Stimulated activated CD8-positive, alpha-beta memory T cell treated with anti-CD3 and anti-CD28 coated beads, Interleukin-12 subunit alpha, Interleukin-12 subunit beta, amount 100 ng/mL, for 24 hours (primary cell): ENCODE results near the gene LOXHD1.

Experiments
- DNase-seq: peaks from one replicate; pipeline ENCODE4 v3.0.0-alpha.2; 2020; ENCODE audit errors: extremely low read depth

LOXHD1 gene

GRCh38 chr18:46672062-46672970 is 15.3 kb upstream of the LOXHD1 start:
- no peak for DNase-seq

GRCh38 chr18:46668694-46669093 is 11.7 kb upstream of the LOXHD1 start:
- DNase-seq, result no peak

DNA sequence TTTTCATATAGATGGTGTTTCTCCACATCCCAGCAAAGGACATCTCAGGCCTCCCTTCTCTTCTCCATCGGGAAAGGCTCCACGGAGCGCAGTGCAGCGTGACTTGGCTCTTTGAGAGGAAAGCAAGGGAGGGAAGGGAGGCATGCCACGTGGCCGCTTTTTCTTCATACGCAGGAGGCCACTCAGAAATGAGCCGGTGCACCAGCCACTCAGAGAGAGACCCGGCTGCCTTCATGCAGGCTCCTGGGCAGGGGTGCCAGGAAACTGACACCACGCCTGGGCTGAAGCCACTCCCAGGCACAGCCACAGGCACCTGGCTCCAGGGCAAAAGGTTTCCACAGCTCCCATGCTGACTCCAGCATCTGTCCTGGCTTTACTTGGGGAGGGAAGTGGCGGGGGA is 11.1 kb upstream of the LOXHD1 start:
- no peak for DNase-seq

- DNase-seq, result no peak
These were observed 6.5 kb upstream of the LOXHD1 start for GRCh38 chr18:46663539-46663938.

DNA sequence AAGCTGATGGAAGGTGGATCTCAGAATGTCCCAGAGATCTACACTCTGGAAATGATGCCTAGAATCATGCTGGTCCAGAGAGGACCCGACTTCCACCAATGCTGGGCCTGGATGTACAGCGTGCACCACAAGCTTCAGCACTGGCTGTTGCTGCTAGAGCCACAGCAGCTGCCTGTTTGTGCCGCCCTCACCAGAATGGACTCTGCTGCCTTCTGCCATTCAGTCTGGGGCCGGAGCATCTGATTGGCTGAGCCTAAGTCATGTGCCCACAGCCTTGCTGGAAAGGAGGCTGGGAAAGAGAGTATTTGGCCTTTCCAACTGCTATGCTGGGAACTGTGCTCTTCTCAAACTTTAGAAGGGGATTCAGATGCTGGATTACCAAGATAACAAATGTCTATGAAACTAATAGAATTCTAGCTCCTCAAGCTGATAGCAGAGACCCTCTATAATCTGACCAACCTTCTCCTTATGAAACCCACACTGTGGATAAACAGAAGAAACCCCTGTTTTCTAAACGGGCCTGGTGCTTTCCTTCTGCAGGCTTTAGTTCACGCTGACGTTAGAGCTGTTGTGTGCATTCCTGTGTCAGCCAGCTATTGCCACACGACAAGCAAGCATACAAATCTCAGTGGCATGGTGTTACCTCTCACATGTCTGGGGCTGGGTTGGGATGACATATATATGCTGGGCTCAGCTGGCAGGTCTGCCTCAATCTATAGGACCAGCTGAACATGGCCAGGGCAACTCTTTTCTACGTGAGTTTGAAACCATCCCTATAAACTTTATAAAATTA is 4.1 kb upstream of the LOXHD1 start:
- DNase-seq, result no peak

DNA sequence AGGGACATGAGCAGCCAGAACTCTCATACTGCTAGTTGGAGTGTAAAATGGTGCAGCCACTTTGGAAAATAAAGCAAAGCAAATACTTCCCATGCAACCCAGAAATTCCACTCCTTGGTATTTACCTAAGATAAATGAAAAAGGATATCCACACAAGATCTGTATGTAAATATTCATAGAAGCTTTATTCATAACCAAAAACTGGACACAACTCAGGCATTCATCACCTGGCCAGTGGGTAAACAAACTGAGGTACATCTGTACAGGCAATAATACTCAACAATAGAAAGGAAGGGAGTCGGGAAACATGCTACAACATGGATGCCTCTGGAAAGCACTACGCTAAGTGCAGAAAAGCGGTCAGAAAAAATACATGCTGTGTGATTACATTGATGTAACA is 2.5 kb upstream of the LOXHD1 start:
- DNase-seq, result no peak

- DNase-seq, result no peak
These were observed 500 bp downstream of the LOXHD1 start for GRCh38 chr18:46656326-46657114.

DNA sequence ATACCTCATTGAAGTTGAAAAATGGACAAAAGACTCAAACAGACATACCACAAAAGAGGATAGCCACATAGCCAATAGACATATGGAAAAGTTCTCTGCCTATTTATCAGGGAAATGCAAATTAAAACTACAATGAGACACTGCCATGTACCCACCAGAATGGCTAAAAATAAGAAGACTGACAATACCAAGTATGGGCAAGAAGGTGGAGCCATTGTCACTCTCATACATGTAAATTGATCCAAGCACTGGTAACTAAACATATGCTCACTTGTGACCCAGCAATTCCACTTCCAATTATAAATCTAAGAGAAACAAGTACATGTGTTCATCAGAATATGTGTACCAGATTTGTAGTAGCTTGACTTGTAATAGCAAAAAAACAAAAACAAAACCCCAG is 4.6 kb downstream of the LOXHD1 start:
- no peak for DNase-seq

DNA sequence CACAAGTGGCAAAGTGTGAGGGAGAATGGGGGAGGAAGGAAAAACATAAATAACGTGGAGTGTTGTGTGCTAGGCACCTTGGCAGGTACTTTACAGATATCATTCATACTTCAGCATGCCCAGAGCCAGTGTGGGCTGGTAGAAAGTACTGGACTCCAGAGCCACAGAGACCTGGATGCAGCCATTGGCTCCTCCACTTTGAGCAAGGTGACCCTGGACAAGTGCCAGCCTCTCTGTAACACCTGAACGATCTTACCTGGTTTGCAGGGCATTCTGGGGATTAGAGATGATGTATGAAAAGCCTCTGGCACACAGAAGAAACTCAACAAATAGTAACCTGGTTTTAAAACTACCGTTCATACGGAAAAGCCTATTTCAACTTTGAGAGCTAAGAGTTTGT is 6.3 kb downstream of the LOXHD1 start:
- no peak for DNase-seq

- no peak for DNase-seq
These were observed 7.8 kb downstream of the LOXHD1 start for GRCh38 chr18:46649071-46649862.

DNA sequence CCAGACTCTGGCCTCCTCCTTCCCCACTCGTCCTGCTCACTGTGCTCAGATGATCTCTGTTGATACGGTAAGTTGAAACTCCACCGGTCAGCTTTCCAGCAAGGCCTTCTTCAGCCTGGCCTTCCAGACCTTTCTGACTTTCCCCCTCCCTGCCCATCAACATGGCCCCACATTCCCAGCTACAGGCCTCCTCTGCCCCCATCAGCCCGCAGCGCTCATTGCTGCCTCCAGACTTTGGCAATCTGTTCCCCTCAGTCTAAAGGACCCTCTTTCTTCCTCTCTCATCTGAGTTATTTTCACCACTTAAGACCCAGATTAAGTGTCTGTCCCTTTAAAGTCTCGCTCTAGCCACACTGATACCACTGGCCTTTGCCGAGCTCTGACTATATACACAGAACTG is 10.6 kb downstream of the LOXHD1 start:
- no peak for DNase-seq

GRCh38 chr18:46642561-46642960 is 14.5 kb downstream of the LOXHD1 start:
- no peak for DNase-seq

GRCh38 chr18:46641917-46642316 is 15.1 kb downstream of the LOXHD1 start:
- no peak for DNase-seq

- no peak for DNase-seq
These were observed 17.6 kb downstream of the LOXHD1 start for GRCh38 chr18:46639386-46639785.

GRCh38 chr18:46636040-46636630 is 20.9 kb downstream of the LOXHD1 start:
- no peak for DNase-seq

- no peak for DNase-seq
These were observed 24.5 kb downstream of the LOXHD1 start for GRCh38 chr18:46632401-46633071.

DNA sequence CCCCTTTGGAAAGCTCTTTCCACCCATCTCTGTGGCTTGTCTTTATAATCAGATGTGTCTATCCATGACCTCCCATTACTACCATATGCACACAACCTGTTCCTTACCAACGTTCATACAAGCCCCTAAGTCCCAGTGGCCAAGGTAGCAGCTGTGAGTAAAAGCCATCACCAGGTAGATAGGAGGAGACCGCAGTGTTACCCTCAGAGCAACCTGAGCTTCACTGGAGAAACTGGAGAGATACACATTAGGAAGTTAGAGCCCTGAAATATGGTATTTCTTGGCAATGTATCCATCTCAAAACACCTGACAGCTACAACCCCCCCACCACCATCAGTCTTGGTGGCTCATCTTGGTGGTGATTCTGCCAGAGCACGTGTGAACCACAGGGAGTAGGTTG is 26.0 kb downstream of the LOXHD1 start:
- DNase-seq, result no peak

- DNase-seq, result no peak
These were observed 26.9 kb downstream of the LOXHD1 start for GRCh38 chr18:46630160-46630559.

GRCh38 chr18:46629361-46629760 is 27.7 kb downstream of the LOXHD1 start:
- DNase-seq, result no peak

- no peak for DNase-seq
These were observed 28.8 kb downstream of the LOXHD1 start for GRCh38 chr18:46628206-46628605.
